HG03175 (cell line): Measurements from ENCODE around the gene NLRP3.
"Not testable (repeated sequence)": the region's sequence is repeated elsewhere in the genome, so short reads cannot be mapped to it uniquely, and the experiment has no call there.

Experiments used
- ATAC-seq: cut with Tn5 transposase; IDR thresholded peaks from one replicate; pipeline ENCODE4 v1.9.1; 2021; ENCODE audit warnings: mild to moderate bottlenecking, moderate library complexity; ENCODE audit not compliant: unreplicated experiment

Gene NLRP3

GRCh38 chr1:247390116-247390791, 25.7 kb upstream of the NLRP3 start:
- peak; percentile 100 for ATAC-seq

GRCh38 chr1:247390996-247391395, 25.0 kb upstream of the NLRP3 start:
- ATAC-seq, result no peak

GRCh38 chr1:247392088-247392487, 23.9 kb upstream of the NLRP3 start:
- ATAC-seq, result no peak

- ATAC-seq, result not testable (repeated sequence)
Observed at GRCh38 chr1:247395075-247395474, 20.9 kb upstream of the NLRP3 start.

GRCh38 chr1:247400685-247401084, 15.3 kb upstream of the NLRP3 start:
- no peak for ATAC-seq

GRCh38 chr1:247401310-247402119, 14.5 kb upstream of the NLRP3 start:
- ATAC-seq, result no peak

- ATAC-seq, result no peak
Observed at GRCh38 chr1:247402120-247402675, 13.8 kb upstream of the NLRP3 start.

- no peak for ATAC-seq
Observed at GRCh38 chr1:247406014-247406656, 9.8 kb upstream of the NLRP3 start.

GRCh38 chr1:247407180-247407616, 8.8 kb upstream of the NLRP3 start:
- ATAC-seq, result peak; percentile 76

GRCh38 chr1:247408100-247408499, 7.9 kb upstream of the NLRP3 start:
- no peak for ATAC-seq

- peak; percentile 82 for ATAC-seq
Observed at GRCh38 chr1:247409869-247410544, 6.0 kb upstream of the NLRP3 start.

- no peak for ATAC-seq
Observed at GRCh38 chr1:247411621-247412327, 4.2 kb upstream of the NLRP3 start.

GRCh38 chr1:247417831-247418230, 1.9 kb downstream of the NLRP3 start:
- no peak for ATAC-seq

GRCh38 chr1:247419336-247419735, 3.4 kb downstream of the NLRP3 start:
- no peak for ATAC-seq

- no peak for ATAC-seq
Observed at GRCh38 chr1:247421074-247421473, 5.1 kb downstream of the NLRP3 start.

GRCh38 chr1:247429496-247429895, 13.5 kb downstream of the NLRP3 start:
- no peak for ATAC-seq

- no peak for ATAC-seq
Observed at GRCh38 chr1:247430434-247430833, 14.5 kb downstream of the NLRP3 start.

GRCh38 chr1:247431643-247432042, 15.7 kb downstream of the NLRP3 start:
- ATAC-seq, result no peak

- ATAC-seq, result no peak
Observed at GRCh38 chr1:247434005-247434404, 18.0 kb downstream of the NLRP3 start.

- ATAC-seq, result peak; percentile 44
Observed at GRCh38 chr1:247435030-247435758, 19.2 kb downstream of the NLRP3 start.
